Retinal pigment epithelial cell (primary cell): ENCODE measurements around the gene MRPS6.

Experiments used
- DNase-seq: peaks from one replicate; pipeline ENCODE4 v3.0.0-alpha.2; 2010; ENCODE audit warnings: low read depth
- H3K4me3 ChIP-seq: 2 replicates; pipeline ENCODE4 v1.5.1; 2011; ENCODE audit warnings: mild to moderate bottlenecking, low read length, control low read depth, moderate library complexity
- CTCF ChIP-seq: conservative IDR thresholded peaks from 2 replicates; pipeline ENCODE4 v1.5.1; 2011; ENCODE audit warnings: low read depth, low read length, control low read depth, inconsistent platforms

Gene MRPS6

GRCh38 chr21:34097442-34097841 is 24.1 kb downstream of the MRPS6 start:
- no peak for TF ChIP-seq CTCF
- no peak overlapping the region for H3K4me3 ChIP-seq
- DNase-seq: no peak

GRCh38 chr21:34100337-34100736 is 27.0 kb downstream of the MRPS6 start:
- DNase-seq: no peak
- TF ChIP-seq CTCF: no peak
- H3K4me3 ChIP-seq: no peak overlapping the region

- DNase-seq: no peak
- no peak for TF ChIP-seq CTCF
- no peak overlapping the region for H3K4me3 ChIP-seq
These were observed 27.4 kb downstream of the MRPS6 start for GRCh38 chr21:34100790-34101189.

- TF ChIP-seq CTCF: no peak
- H3K4me3 ChIP-seq: no peak overlapping the region
- no peak for DNase-seq
These were observed 32.7 kb downstream of the MRPS6 start for GRCh38 chr21:34105947-34106541.

GRCh38 chr21:34107606-34108005 is 34.2 kb downstream of the MRPS6 start:
- DNase-seq: no peak
- no peak for TF ChIP-seq CTCF
- no peak overlapping the region for H3K4me3 ChIP-seq

- TF ChIP-seq CTCF: no peak
- H3K4me3 ChIP-seq: no peak overlapping the region
- no peak for DNase-seq
These were observed 35.7 kb downstream of the MRPS6 start for GRCh38 chr21:34109075-34109474.

GRCh38 chr21:34110594-34111202 is 37.3 kb downstream of the MRPS6 start:
- no peak overlapping the region for H3K4me3 ChIP-seq
- no peak for DNase-seq
- no peak for TF ChIP-seq CTCF
